HG03025 (cell line): ENCODE data around the gene MALRD1.

Experiments
- ATAC-seq: cut with Tn5 transposase; IDR thresholded peaks from one replicate; pipeline ENCODE4 v1.9.1; 2021; ENCODE audit warnings: mild to moderate bottlenecking, moderate library complexity; ENCODE audit not compliant: unreplicated experiment, low FRiP score

MALRD1 gene

DNA sequence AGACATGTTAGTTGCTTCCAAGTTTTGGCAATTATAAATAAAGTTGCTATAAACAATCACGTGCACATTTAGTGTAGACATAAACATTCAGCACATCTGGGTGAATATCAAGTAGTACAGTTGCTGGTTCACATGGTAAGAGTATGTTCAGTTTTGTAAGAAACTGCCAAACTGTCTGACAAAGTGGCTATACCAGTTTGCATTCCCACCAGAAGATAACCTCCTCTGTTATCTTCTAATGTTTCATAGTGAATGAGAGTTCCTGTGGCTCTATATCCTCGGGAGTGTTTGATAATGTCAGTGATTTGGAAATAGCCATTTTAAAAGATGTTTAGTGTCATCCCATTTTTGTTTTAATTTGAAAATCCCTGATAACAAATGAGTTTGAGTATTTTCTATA is 508.1 kb downstream of the MALRD1 start:
- no peak for ATAC-seq

DNA sequence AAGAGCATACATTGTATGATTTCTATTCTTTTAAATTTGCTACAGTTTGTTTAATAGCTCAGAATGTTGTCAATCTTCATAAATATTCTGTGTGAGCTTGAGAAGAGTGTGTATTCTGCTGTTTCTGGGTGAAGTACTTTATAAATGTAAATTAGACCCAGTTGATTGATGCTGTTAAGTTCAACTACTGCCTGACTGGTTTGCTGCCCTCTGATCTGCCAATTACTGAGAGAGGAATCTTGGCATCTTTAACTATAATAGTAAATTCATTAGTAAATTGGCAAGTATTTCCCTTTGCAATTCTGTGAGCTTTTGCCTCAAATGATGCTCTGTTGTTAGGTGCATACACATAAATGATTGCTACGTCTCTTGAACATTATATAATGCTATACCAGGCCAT is 512.6 kb downstream of the MALRD1 start:
- ATAC-seq: no peak

- no peak for ATAC-seq
Observed at GRCh38 chr10:19563388-19564141, 515.0 kb downstream of the MALRD1 start.

DNA sequence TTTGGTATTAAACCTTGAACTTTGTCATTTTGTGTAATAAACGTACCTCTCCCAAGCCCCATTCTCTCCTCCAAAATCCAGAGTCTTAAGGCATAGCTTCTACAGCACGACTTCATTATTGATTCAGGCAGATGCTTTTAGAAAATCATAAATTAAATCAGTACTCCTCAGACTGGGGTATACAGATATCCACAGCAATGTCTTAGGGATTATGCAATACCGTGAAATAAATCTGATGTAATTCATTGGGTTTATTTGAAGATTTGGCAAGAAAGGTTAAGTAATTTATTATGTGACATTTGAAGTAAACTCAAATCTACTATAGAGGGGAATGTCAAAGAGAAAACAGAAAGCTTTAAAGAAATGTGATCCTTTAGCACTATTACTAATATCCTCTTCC is 521.5 kb downstream of the MALRD1 start:
- ATAC-seq: no peak

- ATAC-seq: no peak
Observed at GRCh38 chr10:19570991-19571390, 522.4 kb downstream of the MALRD1 start.

GRCh38 chr10:19572056-19572455 is 523.5 kb downstream of the MALRD1 start:
- ATAC-seq: no peak

GRCh38 chr10:19576576-19576975 is 528.0 kb downstream of the MALRD1 start:
- ATAC-seq: no peak

DNA sequence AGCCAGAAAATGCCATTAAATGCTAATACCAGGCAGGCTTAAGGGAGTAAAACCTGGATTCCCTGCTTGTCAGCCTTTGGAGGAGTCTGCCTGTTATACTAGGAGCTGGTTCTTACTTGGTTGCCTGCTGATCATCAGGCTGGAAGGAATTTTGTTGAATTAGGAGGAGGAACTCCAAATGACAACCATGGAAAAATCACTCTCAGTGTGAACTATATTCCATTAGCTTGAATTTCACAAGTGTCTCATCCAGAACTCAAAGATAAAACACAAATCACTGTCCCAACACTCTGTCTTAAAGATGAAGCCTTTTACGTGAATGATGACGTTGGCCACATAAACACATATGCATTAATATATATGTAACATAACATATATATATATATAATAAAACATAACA is 528.8 kb downstream of the MALRD1 start:
- ATAC-seq: no peak

GRCh38 chr10:19577807-19578206 is 529.2 kb downstream of the MALRD1 start:
- ATAC-seq: no peak

- ATAC-seq: no peak
Observed at GRCh38 chr10:19578571-19578970, 530.0 kb downstream of the MALRD1 start.

DNA sequence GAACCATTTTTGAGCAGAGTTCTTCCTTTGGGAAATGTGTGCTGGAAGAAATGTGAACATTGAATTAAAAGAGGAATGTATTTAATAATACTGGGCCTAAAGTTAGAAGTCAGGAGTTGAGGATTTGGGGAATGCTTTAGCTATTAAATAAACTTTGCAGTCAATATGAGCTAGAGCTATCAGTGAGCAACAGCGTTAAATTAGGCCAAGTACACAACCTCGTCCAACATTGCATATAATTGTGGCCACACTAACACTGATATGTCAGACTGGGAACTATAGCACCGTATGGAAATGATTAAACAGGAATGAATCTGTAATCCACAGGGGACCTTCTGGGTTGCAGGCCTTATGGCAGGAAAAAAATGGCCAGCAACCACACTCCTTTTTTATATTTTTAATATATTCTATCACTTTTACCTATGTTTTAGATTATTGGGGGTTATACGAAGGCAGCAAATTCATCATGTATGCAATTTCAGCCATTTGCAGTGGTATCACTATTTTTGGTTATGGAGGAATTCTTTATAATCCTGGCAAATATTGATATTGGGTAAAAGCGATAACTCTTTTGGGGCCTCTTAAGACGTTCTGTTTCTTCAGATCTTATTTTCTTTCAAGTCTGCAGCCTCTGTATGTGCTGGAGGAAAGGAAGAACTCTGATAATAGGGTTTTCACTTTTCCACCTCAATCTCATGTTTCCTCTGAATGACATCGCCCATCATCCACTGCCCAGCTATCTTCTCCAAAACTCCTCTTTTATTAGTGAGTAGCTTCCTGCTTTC is 531.4 kb downstream of the MALRD1 start:
- no peak for ATAC-seq

DNA sequence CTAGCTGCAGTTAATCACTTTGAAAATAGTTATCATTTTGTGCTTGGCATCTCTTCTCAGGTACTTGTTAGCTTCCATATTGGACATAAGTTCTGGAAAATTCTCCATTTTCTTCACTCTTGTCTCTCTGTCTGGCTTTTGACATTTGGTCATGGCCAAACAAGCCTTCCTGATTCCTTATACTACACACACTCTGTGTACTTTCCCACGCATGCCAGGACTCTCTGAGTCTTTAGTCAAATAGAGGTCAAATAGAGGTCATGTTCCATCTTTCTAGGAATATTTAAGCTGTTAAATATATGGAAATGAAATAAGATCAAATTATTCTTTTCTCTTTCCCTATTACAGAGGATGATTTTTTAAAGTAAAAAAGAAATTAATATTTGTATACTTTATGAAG is 532.1 kb downstream of the MALRD1 start:
- ATAC-seq: no peak

DNA sequence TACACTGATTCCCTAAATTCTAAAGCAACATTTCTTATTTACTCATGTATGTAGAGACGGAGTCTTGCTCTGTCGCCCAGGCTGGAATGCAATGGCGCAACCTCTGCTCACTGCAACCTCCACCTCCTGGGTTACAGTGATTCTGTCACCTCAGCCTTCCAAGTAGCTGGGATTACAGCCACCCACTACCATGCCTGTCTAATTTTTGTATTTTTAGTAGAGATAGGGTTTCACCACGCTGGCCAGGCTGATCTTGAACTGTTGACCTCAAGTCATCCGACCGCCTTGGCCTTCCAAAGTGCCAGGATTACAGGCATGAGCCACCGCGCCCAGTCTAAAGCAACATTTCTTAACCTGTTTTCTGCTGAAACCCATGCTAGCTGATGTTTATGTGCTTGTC is 540.0 kb downstream of the MALRD1 start:
- ATAC-seq: no peak

GRCh38 chr10:19592276-19592675 is 543.7 kb downstream of the MALRD1 start:
- no peak for ATAC-seq

DNA sequence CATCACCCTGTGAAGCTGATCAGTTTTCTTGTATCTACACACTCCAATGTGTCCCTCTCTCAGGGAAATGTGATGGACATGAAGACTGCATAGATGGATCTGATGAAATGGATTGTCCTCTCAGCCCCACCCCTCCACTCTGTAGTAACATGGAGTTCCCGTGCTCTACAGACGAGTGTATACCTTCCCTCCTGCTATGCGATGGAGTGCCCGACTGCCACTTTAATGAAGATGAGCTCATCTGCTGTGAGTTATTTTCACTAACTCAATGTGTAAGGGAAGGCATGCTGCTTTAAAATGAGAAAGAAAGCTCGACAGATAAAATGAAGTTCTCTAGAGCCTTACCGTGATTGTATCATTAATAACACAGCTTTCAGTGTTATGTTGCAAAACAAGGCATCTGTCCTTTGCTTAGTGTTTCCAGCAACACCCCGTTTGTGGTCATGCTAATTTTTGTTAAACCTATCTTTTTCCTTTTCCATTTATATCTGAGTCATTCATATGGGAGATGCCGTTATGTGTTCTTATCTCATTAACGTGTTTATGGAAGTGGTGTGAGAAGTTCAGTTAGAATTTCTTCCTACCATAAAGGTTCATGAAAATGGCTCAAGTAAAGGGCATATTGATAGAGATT is 546.7 kb downstream of the MALRD1 start:
- no peak for ATAC-seq

DNA sequence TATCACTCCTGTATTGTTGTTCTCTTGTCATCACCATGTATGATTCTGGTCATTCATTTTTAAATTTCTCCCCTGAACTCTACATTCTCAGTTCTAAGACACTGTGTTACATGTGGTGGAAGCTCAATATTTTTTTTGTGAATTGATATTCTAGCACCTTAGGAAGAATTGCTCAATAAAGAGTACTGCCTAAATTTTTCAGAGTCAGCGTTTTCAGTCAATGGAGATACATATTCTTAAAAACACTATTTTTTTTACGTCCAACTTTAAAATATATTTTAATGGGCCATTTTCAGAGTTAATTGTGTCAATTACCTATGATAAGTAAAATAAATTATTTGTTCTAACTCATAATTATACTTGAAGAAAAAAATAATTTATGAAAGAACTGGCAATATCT is 557.2 kb downstream of the MALRD1 start:
- no peak for ATAC-seq

GRCh38 chr10:19606968-19607367 is 558.4 kb downstream of the MALRD1 start:
- ATAC-seq: no peak

DNA sequence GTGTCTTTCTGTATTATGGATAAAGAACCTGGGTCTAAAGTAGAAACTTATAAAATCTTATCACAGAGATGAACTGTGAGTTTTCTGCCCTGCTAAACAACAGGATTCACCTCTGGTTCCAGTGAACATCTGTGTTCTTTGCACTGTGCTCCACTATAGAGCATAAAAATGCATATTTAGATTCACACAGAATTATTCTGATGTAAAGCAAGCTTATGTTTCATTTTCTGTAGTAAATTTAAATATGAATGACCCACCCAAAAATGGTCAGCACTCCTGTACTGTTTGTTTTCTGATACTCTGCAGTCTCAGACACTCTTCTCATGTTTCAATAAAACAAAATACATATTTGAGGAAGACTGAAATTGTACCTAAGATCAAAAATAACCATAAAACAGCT is 563.2 kb downstream of the MALRD1 start:
- ATAC-seq: no peak

GRCh38 chr10:19616966-19617365 is 568.4 kb downstream of the MALRD1 start:
- no peak for ATAC-seq

- no peak for ATAC-seq
Observed at GRCh38 chr10:19620811-19621210, 572.2 kb downstream of the MALRD1 start.

GRCh38 chr10:19623321-19623720 is 574.7 kb downstream of the MALRD1 start:
- ATAC-seq: no peak

GRCh38 chr10:19626156-19626555 is 577.6 kb downstream of the MALRD1 start:
- ATAC-seq: no peak
